HG02678 (cell line): Measurements from ENCODE around the gene RAB7B.

Experiments
- ATAC-seq: cut with Tn5 transposase; IDR thresholded peaks from one replicate; pipeline ENCODE4 v1.9.1; 2021; ENCODE audit warnings: mild to moderate bottlenecking, moderate library complexity; ENCODE audit not compliant: unreplicated experiment

The RAB7B gene

DNA sequence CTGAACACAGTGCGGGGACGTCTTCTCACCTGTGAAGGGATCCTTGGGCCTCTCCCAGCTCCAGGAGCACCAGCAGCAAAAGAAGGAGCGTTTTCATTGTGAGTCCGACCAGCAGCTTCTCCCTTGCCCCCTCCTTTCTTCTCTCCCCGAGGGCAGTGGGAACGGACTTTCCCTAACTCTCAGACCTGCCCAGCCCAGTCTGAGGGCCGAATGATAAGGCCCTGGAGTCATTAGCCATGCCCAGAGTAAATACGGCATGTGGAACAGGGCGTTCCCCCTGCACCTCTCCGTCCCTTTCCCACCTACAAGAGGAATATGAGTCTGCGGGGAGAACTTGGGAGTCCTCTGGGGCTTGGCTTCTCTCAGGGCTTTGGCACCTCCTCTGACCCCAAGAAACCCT is 20.5 kb upstream of the RAB7B start, which contains the start of gene CTSE:
CTSE (minus strand) TSS at position 201 of the 400 bp plus-strand sequence; CDS start at position 97, 104 bp downstream.
- no peak for ATAC-seq

DNA sequence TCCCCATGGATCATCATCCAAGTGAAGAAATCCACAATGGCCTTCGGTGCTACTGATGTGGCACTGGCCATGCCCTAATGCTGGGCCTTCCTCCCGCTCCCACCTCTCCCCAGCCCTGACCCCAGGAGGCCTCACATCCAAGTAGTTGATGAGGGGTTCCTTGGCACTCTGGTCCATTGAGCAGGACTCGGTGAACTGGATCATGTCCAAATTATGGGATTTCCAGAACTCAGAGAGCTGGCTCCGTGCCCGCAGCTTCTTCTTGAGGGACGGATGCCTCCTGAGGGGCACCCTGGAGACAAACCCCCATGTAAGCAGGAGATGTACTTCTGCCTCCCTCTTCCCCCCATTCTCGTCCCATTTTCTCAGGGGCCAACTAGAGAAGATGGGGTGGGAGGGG is 19.6 kb upstream of the RAB7B start:
- ATAC-seq: no peak

GRCh38 chr1:206021626-206022365 is 18.6 kb upstream of the RAB7B start:
- ATAC-seq: no peak

DNA sequence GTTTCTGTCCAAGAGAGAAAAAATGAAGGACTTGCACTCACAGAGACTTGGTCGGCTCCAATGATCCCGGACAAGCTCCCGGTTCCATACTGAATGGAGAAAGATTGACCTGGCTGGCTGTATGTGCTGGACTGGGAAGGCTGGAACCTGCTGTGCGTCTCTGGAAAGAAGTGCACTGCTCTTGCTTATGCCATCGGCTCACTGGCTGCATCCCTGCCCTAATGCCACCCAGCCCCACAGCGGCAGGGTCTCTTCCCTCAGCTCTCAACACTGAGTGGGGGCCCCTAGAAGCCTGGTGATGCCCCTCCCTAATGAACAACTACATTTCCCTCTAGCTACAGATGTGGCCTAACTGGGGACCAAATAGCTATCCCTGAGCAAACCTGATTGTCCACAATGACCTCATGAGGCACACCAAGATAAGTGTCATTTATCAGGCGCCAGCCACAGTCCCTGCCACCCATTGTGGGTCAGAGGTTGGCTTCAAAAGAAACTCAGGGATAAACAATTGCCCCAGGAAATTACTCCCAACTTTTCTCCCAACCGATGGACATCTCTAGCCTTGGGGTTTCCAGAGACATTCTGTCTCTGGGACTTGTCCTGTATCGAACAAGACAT is 17.9 kb upstream of the RAB7B start:
- ATAC-seq: no peak

DNA sequence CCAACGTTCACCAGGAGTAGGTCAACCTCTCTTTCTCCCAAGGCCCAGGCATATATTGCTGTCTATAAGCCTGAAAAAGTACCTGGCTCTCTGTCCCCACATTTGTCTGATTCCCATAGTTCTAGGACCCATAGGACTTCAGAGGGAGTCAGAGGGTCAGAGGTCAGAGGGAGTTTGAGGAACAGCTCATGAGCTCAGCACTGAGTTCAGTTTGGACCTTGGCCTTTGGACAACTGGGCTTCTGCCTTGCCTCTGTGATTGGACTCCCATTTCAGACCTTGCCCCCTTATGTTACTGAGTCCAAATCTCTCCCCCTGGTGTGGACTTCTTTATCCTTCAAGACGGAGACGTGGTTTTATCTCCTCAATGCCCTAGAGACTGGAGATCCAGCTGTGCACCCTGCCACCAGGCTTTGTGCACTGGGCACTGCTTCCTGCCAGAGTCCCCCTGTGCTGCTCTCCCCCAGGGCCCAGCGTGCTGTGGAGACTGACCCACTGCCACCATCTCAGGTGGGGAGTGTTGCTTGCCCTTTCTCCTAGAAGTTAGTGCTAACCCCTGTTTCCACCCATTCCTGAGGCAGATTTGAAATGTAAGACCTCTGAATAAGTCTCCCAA is 17.3 kb upstream of the RAB7B start:
- no peak for ATAC-seq

DNA sequence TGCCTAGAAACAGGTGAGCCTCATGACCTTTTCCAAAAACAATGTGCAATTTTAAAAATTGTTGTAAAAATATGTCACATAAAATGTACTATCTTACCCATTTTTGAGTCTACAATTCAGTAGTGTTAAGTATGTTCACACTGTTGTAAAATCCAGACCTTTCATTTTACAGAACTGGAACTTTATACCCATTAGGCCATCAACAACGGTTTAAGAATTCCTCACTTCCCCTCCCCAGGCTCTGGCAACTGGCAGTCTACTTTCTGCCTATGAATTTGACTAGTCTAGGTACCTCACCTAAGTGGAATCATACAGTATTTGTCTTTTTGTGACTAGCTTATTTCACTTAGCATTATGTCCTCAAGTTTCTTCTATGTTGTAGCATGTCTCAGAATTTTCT is 11.9 kb upstream of the RAB7B start:
- ATAC-seq: no peak

DNA sequence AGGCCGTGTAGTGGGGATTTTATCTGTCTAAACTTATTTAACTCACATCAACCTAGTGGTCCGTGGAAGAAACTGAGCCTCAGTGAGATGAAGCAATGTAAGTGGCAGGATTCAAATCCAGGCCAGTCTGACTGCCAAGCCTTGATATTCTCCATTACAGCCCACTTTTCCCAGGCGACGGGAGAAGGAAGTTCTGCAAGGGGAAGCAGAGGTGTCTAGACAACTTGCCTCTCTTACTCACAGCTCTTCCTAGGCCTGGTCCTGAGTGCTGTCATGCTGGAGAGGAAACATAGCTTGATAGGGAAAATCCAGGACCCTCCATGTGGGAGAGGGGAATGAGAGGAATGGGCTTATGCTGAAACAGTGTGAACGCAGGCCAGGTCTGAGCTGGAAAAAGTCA is 11.4 kb upstream of the RAB7B start:
- no peak for ATAC-seq

DNA sequence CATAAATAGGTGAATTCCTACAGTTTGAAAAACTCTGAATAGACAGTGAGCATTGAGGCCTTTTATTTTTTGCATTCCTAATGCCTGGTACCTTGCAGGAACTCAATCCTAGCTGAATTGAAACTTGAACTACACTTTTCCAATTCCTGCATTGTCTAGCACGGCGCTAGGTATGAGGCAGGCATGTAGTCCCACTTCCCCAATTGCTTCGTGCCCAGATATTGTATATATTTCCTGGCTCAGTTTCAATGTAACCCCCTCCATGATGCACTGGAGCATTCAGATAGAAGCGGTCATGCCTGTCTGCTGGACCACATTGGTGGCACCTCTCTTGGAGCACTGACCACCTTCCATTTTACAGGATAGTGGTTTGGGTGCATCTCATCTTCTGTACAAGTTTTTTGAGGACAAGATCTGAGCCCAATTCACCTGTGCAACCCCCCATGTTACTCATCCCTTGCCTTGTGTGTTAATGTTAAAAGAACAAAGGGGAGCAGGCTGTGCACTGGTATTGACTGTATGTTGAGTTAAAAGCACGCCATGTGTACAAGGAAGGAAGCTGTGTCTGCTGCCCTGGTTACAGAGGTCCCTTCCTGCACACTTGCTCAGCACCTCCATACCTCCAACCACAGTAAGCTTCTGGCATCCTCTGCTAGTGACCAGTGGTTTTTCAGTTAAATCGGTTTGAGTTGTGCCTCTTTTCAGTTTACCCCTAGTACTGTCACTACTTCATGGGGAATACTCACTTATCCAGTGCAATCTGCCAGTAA is 10.0 kb upstream of the RAB7B start:
- ATAC-seq: no peak

DNA sequence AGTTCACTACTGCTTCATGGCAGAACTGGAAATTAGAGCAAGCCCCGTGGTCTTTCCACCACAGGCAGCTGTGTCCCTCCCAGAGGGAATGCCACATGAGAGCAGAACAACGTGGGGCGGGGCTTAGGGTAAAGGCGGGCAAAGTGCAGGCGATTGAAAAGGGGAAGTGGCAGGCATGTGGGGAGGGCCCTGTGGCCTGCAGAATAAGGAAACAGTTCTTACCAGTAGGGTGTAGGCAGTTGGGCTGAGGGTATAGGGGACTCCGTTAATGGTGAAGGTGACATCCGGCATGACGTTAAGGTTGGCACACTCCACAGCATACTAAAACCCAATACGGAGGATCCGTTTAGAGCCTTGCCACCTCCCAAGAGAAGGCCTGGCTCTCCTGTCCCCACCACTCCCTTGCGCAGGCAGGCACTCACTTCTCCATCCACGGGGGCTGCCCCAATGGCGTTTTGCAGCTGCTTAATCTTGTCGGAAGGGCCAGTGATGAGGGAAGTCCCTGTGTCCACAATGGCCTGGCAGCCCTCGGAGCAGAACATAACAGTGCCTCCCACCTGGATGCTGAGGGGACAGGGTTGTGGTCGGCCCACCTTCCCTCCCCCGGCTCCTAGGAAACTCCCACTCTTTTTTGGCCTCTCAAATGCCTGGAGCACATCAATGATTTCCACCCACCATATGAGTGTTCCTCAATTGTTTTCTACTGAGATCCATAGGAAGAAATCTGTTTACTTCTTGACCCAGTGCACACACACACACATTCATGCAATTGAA is 9.1 kb upstream of the RAB7B start:
- ATAC-seq: peak; percentile 97

GRCh38 chr1:206011057-206011456 is 7.9 kb upstream of the RAB7B start:
- ATAC-seq: no peak

DNA sequence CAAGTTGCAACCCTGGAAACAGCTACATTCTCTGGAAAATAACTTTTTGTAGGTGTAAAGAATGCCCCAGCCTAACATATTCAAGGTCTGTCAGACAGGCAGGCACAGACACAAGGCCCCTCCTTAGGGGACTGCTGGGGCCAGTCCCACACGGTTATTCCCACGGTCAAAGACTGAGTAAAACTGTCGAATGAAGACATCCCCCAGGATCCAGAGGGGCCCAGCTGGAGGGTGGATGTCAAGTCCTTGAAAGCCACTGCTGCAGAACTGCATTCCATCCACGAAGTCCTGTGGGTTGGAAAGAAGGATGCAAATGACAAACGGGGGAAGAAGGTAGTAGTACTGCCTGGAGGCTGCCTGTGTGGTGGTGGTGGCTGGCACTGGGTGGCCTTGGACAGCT is 6.9 kb upstream of the RAB7B start:
- ATAC-seq: no peak

DNA sequence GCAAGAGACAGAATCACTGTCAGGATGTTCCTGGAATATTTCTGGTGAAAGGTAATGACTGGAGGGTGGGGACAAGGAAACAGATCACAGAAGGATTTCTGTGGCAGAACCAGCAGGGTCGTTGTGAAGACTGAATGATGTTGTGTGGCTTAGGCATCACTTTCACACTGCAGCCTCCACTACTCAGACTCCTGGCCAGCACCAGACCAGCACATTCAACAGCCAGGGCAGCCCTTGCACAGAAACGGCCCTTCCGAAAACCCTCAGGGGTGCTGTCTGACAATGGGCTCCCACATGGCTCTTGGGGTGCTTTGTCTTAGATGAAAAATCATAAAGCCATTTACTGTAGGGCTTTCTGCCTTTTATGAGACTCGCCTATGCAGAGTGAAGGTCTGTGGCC is 3.8 kb upstream of the RAB7B start:
- no peak for ATAC-seq

- no peak for ATAC-seq
Observed at GRCh38 chr1:206005778-206006180, 2.6 kb upstream of the RAB7B start.

GRCh38 chr1:206005234-206005633 is 2.0 kb upstream of the RAB7B start:
- ATAC-seq: no peak

DNA sequence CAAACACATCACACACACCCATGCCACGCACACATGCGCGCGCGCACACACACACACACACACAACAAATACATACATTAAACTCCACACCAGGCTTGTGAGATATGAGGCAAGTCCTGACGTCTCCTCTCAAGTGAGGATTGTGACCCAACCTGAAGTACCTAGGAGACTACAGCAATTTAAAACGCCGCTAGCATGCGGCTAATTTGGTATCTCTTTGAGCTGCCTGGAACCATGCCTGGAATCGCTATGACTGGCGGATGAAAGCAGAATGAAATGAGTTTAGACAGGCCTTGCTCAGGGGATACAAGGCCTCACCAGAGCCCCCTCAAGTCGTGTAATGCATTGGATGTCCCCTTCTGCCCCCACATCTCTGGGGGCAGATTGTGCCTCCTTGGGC is 1.6 kb upstream of the RAB7B start:
- no peak for ATAC-seq

DNA sequence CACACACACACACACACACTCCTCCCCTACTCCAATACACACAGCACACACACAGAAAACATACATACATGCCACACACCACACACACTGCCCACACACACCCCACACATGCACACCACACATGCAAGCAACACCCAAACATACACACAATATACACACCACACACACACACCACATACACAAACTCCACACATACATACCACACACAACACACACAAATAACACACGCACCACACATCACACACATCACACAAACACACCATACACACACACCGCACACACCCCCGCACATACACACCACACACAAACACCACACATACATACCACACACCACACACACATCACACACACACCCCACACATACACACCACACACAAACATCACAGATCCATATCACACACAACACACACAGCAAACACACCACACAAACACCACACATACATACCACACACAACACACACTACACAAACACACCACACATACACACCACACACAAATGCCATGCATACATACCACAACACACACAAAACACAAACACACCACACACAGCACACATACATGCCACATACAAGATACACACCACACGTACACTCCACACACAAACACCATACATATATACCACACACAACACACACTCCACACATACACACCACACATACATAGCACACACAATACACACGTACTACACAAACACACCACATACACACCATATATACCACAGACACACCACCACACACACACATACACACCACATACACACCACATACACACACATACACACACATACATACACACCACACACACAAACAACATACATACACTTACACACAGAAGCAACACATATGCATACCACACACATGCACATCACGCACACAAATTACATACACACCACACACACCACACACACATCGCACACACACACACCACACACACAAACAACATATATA is 932 bp upstream of the RAB7B start:
- no peak for ATAC-seq

DNA sequence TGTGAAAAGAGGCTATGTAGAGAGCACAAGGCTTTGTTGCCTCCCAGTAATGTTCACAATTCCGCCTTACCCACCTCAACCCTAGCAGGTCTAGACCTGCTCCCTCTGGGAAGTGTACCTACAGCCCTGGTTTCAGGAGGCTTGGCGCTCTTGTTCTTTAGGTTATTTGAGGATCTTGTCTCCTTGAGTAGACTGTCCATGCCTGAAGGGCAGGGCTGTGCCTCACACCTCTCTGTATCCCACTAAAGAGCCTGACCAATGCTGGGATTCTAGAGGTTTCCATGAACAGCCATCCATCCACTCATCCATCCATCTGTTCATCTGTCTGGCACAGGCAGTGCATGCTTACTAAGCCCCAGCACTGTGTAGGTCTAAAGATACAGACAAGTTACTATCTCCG is 1.0 kb downstream of the RAB7B start:
- no peak for ATAC-seq

GRCh38 chr1:206001476-206001888 is 1.7 kb downstream of the RAB7B start:
- ATAC-seq: no peak

DNA sequence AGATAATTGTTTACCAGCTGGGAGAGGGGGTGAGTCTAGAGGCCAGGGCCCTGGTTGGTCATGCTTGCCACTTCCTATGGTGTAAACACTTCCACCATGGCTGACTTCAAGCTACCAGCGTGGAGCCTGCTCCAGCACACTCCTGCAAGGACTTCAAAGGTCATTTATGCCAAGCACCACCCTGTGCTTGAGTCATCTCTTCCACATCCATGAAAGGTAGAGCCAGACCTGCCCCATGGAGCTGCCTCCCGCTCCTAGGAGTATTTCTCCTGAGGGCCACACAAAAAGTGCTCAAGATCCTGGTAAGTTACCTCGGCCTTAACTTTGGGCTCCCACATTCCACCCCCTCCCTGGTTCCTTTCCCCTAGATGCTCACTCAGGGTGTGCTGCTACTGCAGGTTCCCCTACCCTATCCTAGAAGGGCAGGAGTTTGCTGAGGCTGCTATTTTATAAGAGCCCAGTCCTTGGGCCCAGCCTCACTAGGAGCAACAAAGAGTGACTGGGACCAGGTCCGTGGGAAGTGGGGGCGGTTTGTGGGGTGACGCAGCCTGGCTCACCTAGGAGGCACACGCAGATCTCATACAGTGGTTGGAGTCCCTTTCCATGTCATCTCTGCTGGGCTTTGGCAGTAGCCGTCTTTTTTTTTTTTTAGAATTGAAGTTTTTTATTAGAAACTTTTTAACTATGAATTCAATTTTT is 2.4 kb downstream of the RAB7B start:
- ATAC-seq: no peak
